Measurements from ENCODE around the gene NEK3. TPM values are rescaled to one million over a fixed set of nuclear protein-coding genes. Genes with fewer than 3 reads are reported as not detected.
"Not testable (repeated sequence)": the region's sequence is repeated elsewhere in the genome, so short reads cannot be mapped to it uniquely, and the experiment has no call there.

The NEK3 gene
- total RNA-seq, 6 experiments from 2014 or later: 4.5 to 7.1 (median 6.2) TPM

DNA sequence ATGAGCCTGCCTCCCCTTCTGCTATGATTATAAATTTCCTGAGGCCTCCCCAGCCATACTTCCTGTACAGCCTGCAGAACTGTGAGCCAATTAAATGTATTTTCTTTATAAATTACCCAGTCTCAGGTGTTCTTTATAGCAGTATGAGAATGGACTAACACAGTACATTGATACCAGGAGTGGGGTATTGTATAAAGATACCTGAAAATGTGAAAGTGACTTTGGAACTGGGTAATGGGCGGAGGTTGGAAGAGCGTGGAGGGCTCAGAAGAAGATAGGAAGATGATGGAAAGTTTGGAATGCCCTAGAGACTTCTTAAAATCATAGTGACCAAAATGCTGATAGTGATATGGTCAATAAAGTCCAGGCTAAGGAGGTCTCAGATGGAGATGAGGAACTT lies 63.3 kb downstream of the NEK3 start:
- no peaks in the 10 kb centered on the region for H3K27me3 ChIP-seq
- no peak overlapping the region for H3K27ac ChIP-seq
- DNase-seq (no peak), ATAC-seq (no peak)
- no peaks in the 10 kb centered on the region for H3K36me3 ChIP-seq
- intact Hi-C loops (cut with DNase I): no loop called here
- TF ChIP-seq CTCF (IDR thresholded peaks at IDR 0.05) (no peak), POLR2A (IDR thresholded peaks at IDR 0.05) (no peak)
- H3K9me3 ChIP-seq: no peaks in the 10 kb centered on the region
- 94% methylated on average over 2 of the region's 2 CpGs for WGBS (ENCODE audit: insufficient coverage, low coverage, low lambda C conversion rate, missing lambda C conversion rate)
- H3K4me3 ChIP-seq: no peak overlapping the region
- no peaks in the 10 kb centered on the region for H3K4me1 ChIP-seq

GRCh38 chr13:52092087-52092486 lies 67.3 kb downstream of the NEK3 start:
- no peak overlapping the region for H3K4me3 ChIP-seq
- H3K27me3 ChIP-seq: no peaks in the 10 kb centered on the region
- intact Hi-C loops (cut with DNase I): no loop called here
- DNase-seq (no peak), ATAC-seq (no peak)
- no peaks in the 10 kb centered on the region for H3K9me3 ChIP-seq
- no peak overlapping the region for H3K27ac ChIP-seq
- peaks cover 0 to 6% (median 0%) of the 10 kb centered on the region in 4 donors for H3K4me1 ChIP-seq
- no peaks in the 10 kb centered on the region for H3K36me3 ChIP-seq
- 100% methylated on average over 2 of the region's 2 CpGs for WGBS (ENCODE audit: insufficient coverage, low coverage, low lambda C conversion rate, missing lambda C conversion rate)
- no peak for TF ChIP-seq CTCF (IDR thresholded peaks at IDR 0.05)
- TF ChIP-seq POLR2A (IDR thresholded peaks at IDR 0.05): no peak

DNA sequence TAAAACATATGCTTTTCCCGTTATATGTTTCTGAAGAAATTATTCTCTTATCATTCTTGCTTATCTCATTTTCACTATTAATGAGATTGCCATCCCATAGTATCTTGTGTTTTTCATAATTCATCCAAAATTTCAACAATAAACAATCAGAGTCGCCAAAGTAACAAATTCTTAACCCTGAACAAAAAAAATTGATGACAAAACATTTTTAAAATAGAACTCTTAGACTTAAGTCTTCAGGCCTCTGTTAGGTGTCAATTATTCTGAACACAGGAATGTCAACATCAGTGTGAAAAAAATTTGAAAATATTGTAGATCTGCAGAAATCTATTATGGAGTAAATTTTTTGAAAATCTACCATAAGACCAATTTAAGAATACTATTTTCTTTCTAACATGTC lies 67.9 kb downstream of the NEK3 start:
- peaks cover 0 to 6% (median 0%) of the 10 kb centered on the region in 4 donors for H3K4me1 ChIP-seq
- H3K27ac ChIP-seq: no peak overlapping the region
- DNase-seq (no peak), ATAC-seq (no peak)
- H3K27me3 ChIP-seq: no peaks in the 10 kb centered on the region
- intact Hi-C loops (cut with DNase I): no loop called here
- 80% methylated on average over 2 of the region's 2 CpGs for WGBS (ENCODE audit: insufficient coverage, low coverage, low lambda C conversion rate, missing lambda C conversion rate)
- no peaks in the 10 kb centered on the region for H3K36me3 ChIP-seq
- no peak overlapping the region for H3K4me3 ChIP-seq
- H3K9me3 ChIP-seq: no peaks in the 10 kb centered on the region
- TF ChIP-seq POLR2A (IDR thresholded peaks at IDR 0.05): no peak

- ATAC-seq (no peak), DNase-seq (no peak)
- intact Hi-C loops (cut with DNase I): no loop called here
- WGBS (ENCODE audit: insufficient coverage, low coverage, low lambda C conversion rate, missing lambda C conversion rate): 100% methylated on average over 2 of the region's 2 CpGs
- no peak overlapping the region for H3K4me3 ChIP-seq
- H3K27ac ChIP-seq: no peak overlapping the region
- H3K27me3 ChIP-seq: no peaks in the 10 kb centered on the region
- H3K9me3 ChIP-seq: no peaks in the 10 kb centered on the region
- TF ChIP-seq POLR2A (IDR thresholded peaks at IDR 0.05): no peak
- TF ChIP-seq CTCF (IDR thresholded peaks at IDR 0.05): no peak
- peaks cover 0 to 6% (median 0%) of the 10 kb centered on the region in 4 donors for H3K4me1 ChIP-seq
- H3K36me3 ChIP-seq: no peaks in the 10 kb centered on the region
Measured at GRCh38 chr13:52085421-52085820, 74.0 kb downstream of the NEK3 start.

- intact Hi-C loops (cut with DNase I); ATAC-seq; H3K27ac ChIP-seq; DNase-seq; H3K9me3 ChIP-seq; H3K36me3 ChIP-seq; H3K27me3 ChIP-seq; H3K4me3 ChIP-seq; H3K4me1 ChIP-seq: not testable (repeated sequence)
- 82% methylated on average over 3 of the region's 3 CpGs for WGBS (ENCODE audit: insufficient coverage, low coverage, low lambda C conversion rate, missing lambda C conversion rate)
Measured at GRCh38 chr13:52084981-52085380, 74.4 kb downstream of the NEK3 start.

Other genes starting within 250 kb of the NEK3 start
- 10 to 100 TPM; 17.1 to 27.6 (median 21.6) TPM for gene ATP7B, start 148.1 kb downstream of the NEK3 start, total RNA-seq
- 10 to 100 TPM in 5 of 6 experiments, 1 to 10 TPM in 1; 8.8 to 23.0 (median 15.4) TPM for gene ALG11, start 147.2 kb downstream of the NEK3 start, total RNA-seq
- gene UTP14C, start 134.9 kb downstream of the NEK3 start, total RNA-seq: 10 to 100 TPM in 5 of 6 experiments, 1 to 10 TPM in 1; 8.1 to 10.9 (median 10.4) TPM
- gene NEK5, start 30.5 kb downstream of the NEK3 start, total RNA-seq: under 1 TPM in 1 of 6 experiments, not detected in 5; 0.06 TPM
- gene THSD1, start 246.6 kb upstream of the NEK3 start, total RNA-seq: 1 to 10 TPM in 5 of 6 experiments, under 1 TPM in 1; 0.95 to 2.3 (median 1.5) TPM